ENCODE data around the gene SMYD3.

SMYD3 gene

GRCh38 chr1:245969283-245969682, 537.8 kb downstream of the SMYD3 start:
- H3K36me3 ChIP-seq (ENCODE audit: low read length), result no peaks in the 10 kb centered on the region
- no peak overlapping the region for H3K4me3 ChIP-seq (ENCODE audit: insufficient read depth, low read length, poor library complexity, severe bottlenecking)
- H3F3A ChIP-seq (ENCODE audit: insufficient read depth), result no peaks in the 10 kb centered on the region
- no peaks in the 10 kb centered on the region for H3K9me2 ChIP-seq (replicated peaks; ENCODE audit: insufficient read depth, low read length)
- H3K9me3 ChIP-seq (ENCODE audit: insufficient read depth, low read length), result no peaks in the 10 kb centered on the region
- H3K27ac ChIP-seq (ENCODE audit: low read depth, low read length), result no peak overlapping the region
- no peak overlapping the region for H2AFZ ChIP-seq (ENCODE audit: low read depth, low read length, severe bottlenecking)
- no peaks in the 10 kb centered on the region for H4K20me1 ChIP-seq (ENCODE audit: low read depth, low read length)
- TF ChIP-seq EZH2phosphoT487 (conservative IDR thresholded peaks at IDR 0.05; ENCODE audit: low read length), result no peak
- no peak for TF ChIP-seq CTCF (IDR thresholded peaks at IDR 0.05; ENCODE audit: insufficient read depth, low read length, poor library complexity, severe bottlenecking)
- no peaks in the 10 kb centered on the region for H3K27me3 ChIP-seq (ENCODE audit: low read length)
- no peaks in the 10 kb centered on the region for H3K79me2 ChIP-seq (ENCODE audit: insufficient read depth, low read length)
- no peak overlapping the region for H3K9ac ChIP-seq (ENCODE audit: low read length)
- no peak overlapping the region for H3K4me2 ChIP-seq (ENCODE audit: low read depth, low read length, poor library complexity, severe bottlenecking)

GRCh38 chr1:245968775-245969174, 538.3 kb downstream of the SMYD3 start:
- Histone ChIP-seq H3K36me3 (ENCODE audit: low read length) (no peaks in the 10 kb centered on the region), H3K9me3 (ENCODE audit: insufficient read depth, low read length) (no peaks in the 10 kb centered on the region), H3K4me3 (ENCODE audit: insufficient read depth, low read length, poor library complexity, severe bottlenecking) (no peak overlapping the region), H3K27ac (ENCODE audit: low read depth, low read length) (no peak overlapping the region), H3K9me2 (replicated peaks; ENCODE audit: insufficient read depth, low read length) (no peaks in the 10 kb centered on the region), H3K27me3 (ENCODE audit: low read length) (no peaks in the 10 kb centered on the region), H3K4me2 (ENCODE audit: low read depth, low read length, poor library complexity, severe bottlenecking) (no peak overlapping the region), H3K79me2 (ENCODE audit: insufficient read depth, low read length) (no peaks in the 10 kb centered on the region), H4K20me1 (ENCODE audit: low read depth, low read length) (no peaks in the 10 kb centered on the region), H2AFZ (ENCODE audit: low read depth, low read length, severe bottlenecking) (no peak overlapping the region), H3K9ac (ENCODE audit: low read length) (no peak overlapping the region), H3F3A (ENCODE audit: insufficient read depth) (no peaks in the 10 kb centered on the region)
- no peak for TF ChIP-seq CTCF (IDR thresholded peaks at IDR 0.05; ENCODE audit: insufficient read depth, low read length, poor library complexity, severe bottlenecking)
- no peak for TF ChIP-seq EZH2phosphoT487 (conservative IDR thresholded peaks at IDR 0.05; ENCODE audit: low read length)

- H3K27me3 ChIP-seq (ENCODE audit: low read length), result no peaks in the 10 kb centered on the region
- no peak overlapping the region for H3K9ac ChIP-seq (ENCODE audit: low read length)
- H2AFZ ChIP-seq (ENCODE audit: low read depth, low read length, severe bottlenecking), result no peak overlapping the region
- no peaks in the 10 kb centered on the region for H3K9me3 ChIP-seq (ENCODE audit: insufficient read depth, low read length)
- no peak overlapping the region for H3K27ac ChIP-seq (ENCODE audit: low read depth, low read length)
- no peaks in the 10 kb centered on the region for H3K9me2 ChIP-seq (replicated peaks; ENCODE audit: insufficient read depth, low read length)
- H3K36me3 ChIP-seq (ENCODE audit: low read length), result no peaks in the 10 kb centered on the region
- no peak overlapping the region for H3K4me2 ChIP-seq (ENCODE audit: low read depth, low read length, poor library complexity, severe bottlenecking)
- H3K79me2 ChIP-seq (ENCODE audit: insufficient read depth, low read length), result no peaks in the 10 kb centered on the region
- no peaks in the 10 kb centered on the region for H4K20me1 ChIP-seq (ENCODE audit: low read depth, low read length)
- no peak overlapping the region for H3K4me3 ChIP-seq (ENCODE audit: insufficient read depth, low read length, poor library complexity, severe bottlenecking)
- no peaks in the 10 kb centered on the region for H3F3A ChIP-seq (ENCODE audit: insufficient read depth)
- no peak for TF ChIP-seq EZH2phosphoT487 (conservative IDR thresholded peaks at IDR 0.05; ENCODE audit: low read length)
- TF ChIP-seq CTCF (IDR thresholded peaks at IDR 0.05; ENCODE audit: insufficient read depth, low read length, poor library complexity, severe bottlenecking), result no peak
Observed at GRCh38 chr1:245965398-245965797, 541.7 kb downstream of the SMYD3 start.
